HEK293 (cell line): ENCODE measurements around the gene MRPS11.

ENCODE experiments used
- CTCF ChIA-PET: fragments of 350-600 bp; formaldehyde crosslinking; extraction: SDS; loops from one replicate; lab custom pipeline; 2021; ENCODE audit warnings: antibody characterized with exemption; lab: Yijun Ruan, JAX
- POLR2A ChIA-PET: fragments of 300-600 bp; formaldehyde crosslinking; extraction: SDS; loops from one replicate; lab custom pipeline; 2020; ENCODE audit warnings: antibody characterized with exemption, inconsistent platforms; lab: Yijun Ruan, JAX
- H3K27ac ChIP-seq: fragments of 200-500 bp; sonication (Bioruptor generic); 2 replicates; pipeline ENCODE4 v1.5.1; 2014; ENCODE audit warnings: low read depth, low read length, control low read depth, inconsistent platforms; ENCODE audit errors: extremely low read depth
- H3K36me3 ChIP-seq, 2 experiments: fragments of 200-500 bp in 1 of 2; sonication (Bioruptor generic) in 1 of 2; 1 replicate in 1 of 2; 2 replicates in 1 of 2; pipeline ENCODE4 v1.5.1; 2014 to 2017; ENCODE audit warnings: inconsistent platforms in 2 of 2, low read length in 2 of 2; ENCODE audit not compliant: control insufficient read depth in 2 of 2, insufficient read depth in 1 of 2
- H3K4me1 ChIP-seq: fragments of 200-500 bp; sonication (Bioruptor generic); 2 replicates; pipeline ENCODE4 v1.5.1; 2014; ENCODE audit warnings: mild to moderate bottlenecking, low read length, inconsistent platforms; ENCODE audit not compliant: control insufficient read depth, insufficient read depth
- H3K4me3 ChIP-seq: 2 replicates; pipeline ENCODE4 v1.5.1; 2011; ENCODE audit warnings: low read depth, mild to moderate bottlenecking, control low read depth, low read length, moderate library complexity
- H3K9me3 ChIP-seq: fragments of 200-500 bp; sonication (Bioruptor generic); 2 replicates; pipeline ENCODE4 v1.5.1; 2014; ENCODE audit warnings: low read depth, low read length, inconsistent platforms; ENCODE audit not compliant: control insufficient read depth, insufficient read depth
- GLI2 ChIP-seq: fragments of 450-650 bp; formaldehyde crosslinking; IDR thresholded peaks from 2 replicates; pipeline ENCODE4; 2017; ENCODE audit warnings: missing biosample characterization, missing genetic modification characterization, low read depth, borderline replicate concordance
- MYNN ChIP-seq: fragments of 450-650 bp; formaldehyde crosslinking; IDR thresholded peaks from 2 replicates; pipeline ENCODE4 v1.5.1; 2016; ENCODE audit warnings: missing biosample characterization, missing genetic modification characterization, borderline replicate concordance
- OVOL3 ChIP-seq: fragments of 450-650 bp; formaldehyde crosslinking; IDR thresholded peaks from 2 replicates; pipeline ENCODE4 v1.5.1; 2016; ENCODE audit warnings: missing biosample characterization, missing genetic modification characterization
- REPIN1 ChIP-seq: fragments of 450-650 bp; formaldehyde crosslinking; IDR thresholded peaks from 2 replicates; pipeline ENCODE4 v1.5.1; 2017; ENCODE audit warnings: missing biosample characterization, missing genetic modification characterization, low read depth
- SCRT2 ChIP-seq: fragments of 450-650 bp; formaldehyde crosslinking; IDR thresholded peaks from 2 replicates; pipeline ENCODE4 v1.5.1; 2016; ENCODE audit warnings: missing biosample characterization, missing genetic modification characterization
- ZBTB7A ChIP-seq: fragments of 450-650 bp; formaldehyde crosslinking; IDR thresholded peaks from 2 replicates; pipeline ENCODE4 v1.5.1; 2016; ENCODE audit warnings: low read depth, missing biosample characterization, missing genetic modification characterization
- ZEB2 ChIP-seq: fragments of 450-650 bp; formaldehyde crosslinking; IDR thresholded peaks from 2 replicates; pipeline ENCODE4 v1.5.1; 2016; ENCODE audit warnings: missing biosample characterization, missing genetic modification characterization
- ZNF221 ChIP-seq: fragments of 450-650 bp; formaldehyde crosslinking; IDR thresholded peaks from 2 replicates; pipeline ENCODE4 v1.5.1; 2017; ENCODE audit warnings: missing biosample characterization, missing genetic modification characterization, borderline replicate concordance
- ZNF23 ChIP-seq: fragments of 450-650 bp; formaldehyde crosslinking; IDR thresholded peaks from 2 replicates; pipeline ENCODE4 v1.5.1; 2016; ENCODE audit warnings: missing biosample characterization, missing genetic modification characterization, borderline replicate concordance
- ZNF248 ChIP-seq: fragments of 450-650 bp; formaldehyde crosslinking; IDR thresholded peaks from 2 replicates; pipeline ENCODE4 v1.5.1; 2017; ENCODE audit warnings: missing biosample characterization, missing genetic modification characterization
- ZNF423 ChIP-seq: fragments of 450-650 bp; formaldehyde crosslinking; IDR thresholded peaks from 2 replicates; pipeline ENCODE4 v1.5.1; 2016; ENCODE audit warnings: missing biosample characterization, missing genetic modification characterization
- ZNF521 ChIP-seq: fragments of 450-650 bp; formaldehyde crosslinking; IDR thresholded peaks from 2 replicates; pipeline ENCODE4 v1.5.1; 2017; ENCODE audit warnings: missing biosample characterization, mild to moderate bottlenecking, missing genetic modification characterization
- ZNF529 ChIP-seq: fragments of 450-650 bp; formaldehyde crosslinking; IDR thresholded peaks from 2 replicates; pipeline ENCODE4 v1.5.1; 2017; ENCODE audit warnings: missing genetic modification characterization, missing biosample characterization; ENCODE audit not compliant: insufficient replicate concordance
- ZNF555 ChIP-seq: fragments of 450-650 bp; formaldehyde crosslinking; conservative IDR thresholded peaks from 2 replicates; pipeline ENCODE4 v1.5.1; 2017; ENCODE audit warnings: missing biosample characterization, mild to moderate bottlenecking, missing genetic modification characterization, inconsistent platforms
- ZNF677 ChIP-seq: fragments of 450-650 bp; IDR thresholded peaks from 2 replicates; pipeline ENCODE4 v1.5.0; 2018; ENCODE audit warnings: missing biosample characterization, mild to moderate bottlenecking, missing genetic modification characterization, moderate library complexity
- ZNF792 ChIP-seq: fragments of 450-650 bp; formaldehyde crosslinking; IDR thresholded peaks from 2 replicates; pipeline ENCODE4 v1.5.1; 2016; ENCODE audit warnings: missing biosample characterization, missing genetic modification characterization
- TF ChIP-seq, protein P1 (sequence below): fragments of 450-650 bp; formaldehyde crosslinking; IDR thresholded peaks from 2 replicates; pipeline ENCODE4 v1.5.1; 2016; ENCODE audit warnings: missing biosample characterization, missing genetic modification characterization
- TF ChIP-seq, protein P2 (sequence below): fragments of 450-650 bp; formaldehyde crosslinking; IDR thresholded peaks from 2 replicates; pipeline ENCODE4 v1.5.1; 2016; ENCODE audit warnings: missing biosample characterization, missing genetic modification characterization
- TF ChIP-seq, protein P3 (sequence below): fragments of 450-650 bp; formaldehyde crosslinking; IDR thresholded peaks from 2 replicates; pipeline ENCODE4; 2016; ENCODE audit warnings: missing biosample characterization, missing genetic modification characterization
- TF ChIP-seq, protein P4 (sequence below): fragments of 450-650 bp; formaldehyde crosslinking; IDR thresholded peaks from 2 replicates; pipeline ENCODE4 v1.5.1; 2016; ENCODE audit warnings: missing biosample characterization, missing genetic modification characterization

The MRPS11 gene

DNA sequence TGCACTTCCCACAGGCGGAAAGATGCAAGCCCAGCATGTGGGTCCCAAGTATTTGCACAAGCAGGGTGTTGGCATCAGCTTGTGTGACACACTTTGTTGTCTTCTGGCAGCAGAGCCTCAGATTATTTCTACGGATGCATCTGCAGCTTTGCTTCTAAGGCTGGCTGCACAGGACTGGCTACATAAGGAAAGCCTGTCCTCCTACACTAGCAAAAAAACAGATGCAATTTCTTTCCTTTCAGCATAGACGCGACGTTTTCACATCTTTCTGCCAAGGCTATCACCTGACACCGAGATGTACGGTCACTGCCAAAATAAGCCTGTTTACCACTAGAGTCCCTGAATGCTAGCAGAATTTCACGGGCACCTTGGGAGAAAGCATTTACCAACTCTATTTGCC lies 13.5 kb downstream of the MRPS11 start:
- Histone ChIP-seq H3K9me3 (no peaks in the 10 kb centered on the region), H3K4me1 (no peaks in the 10 kb centered on the region), H3K4me3 (no peak overlapping the region), H3K36me3 (peaks cover 9 to 35% of the 10 kb centered on the region in 2 experiments), H3K27ac (no peak overlapping the region)
- TF ChIP-seq ZNF221 (tag by site-specific recombination) (no peak), SCRT2 (tag by site-specific recombination) (no peak), ZNF521 (tag by site-specific recombination) (no peak), GLI2 (tag by site-specific recombination) (no peak), ZNF23 (tag by site-specific recombination) (no peak), ZNF248 (tag by site-specific recombination) (no peak), ZBTB7A (tag by site-specific recombination) (no peak), OVOL3 (no peak), ZNF423 (tag by site-specific recombination) (no peak), ZEB2 (tag by site-specific recombination) (no peak), REPIN1 (tag by site-specific recombination) (no peak), ZNF555 (no peak), ZNF792 (tag by site-specific recombination) (no peak), MYNN (tag by site-specific recombination) (no peak), ZNF677 (tag by site-specific recombination) (no peak), ZNF529 (tag by site-specific recombination) (no peak)
- TF ChIP-seq, protein P1, sequence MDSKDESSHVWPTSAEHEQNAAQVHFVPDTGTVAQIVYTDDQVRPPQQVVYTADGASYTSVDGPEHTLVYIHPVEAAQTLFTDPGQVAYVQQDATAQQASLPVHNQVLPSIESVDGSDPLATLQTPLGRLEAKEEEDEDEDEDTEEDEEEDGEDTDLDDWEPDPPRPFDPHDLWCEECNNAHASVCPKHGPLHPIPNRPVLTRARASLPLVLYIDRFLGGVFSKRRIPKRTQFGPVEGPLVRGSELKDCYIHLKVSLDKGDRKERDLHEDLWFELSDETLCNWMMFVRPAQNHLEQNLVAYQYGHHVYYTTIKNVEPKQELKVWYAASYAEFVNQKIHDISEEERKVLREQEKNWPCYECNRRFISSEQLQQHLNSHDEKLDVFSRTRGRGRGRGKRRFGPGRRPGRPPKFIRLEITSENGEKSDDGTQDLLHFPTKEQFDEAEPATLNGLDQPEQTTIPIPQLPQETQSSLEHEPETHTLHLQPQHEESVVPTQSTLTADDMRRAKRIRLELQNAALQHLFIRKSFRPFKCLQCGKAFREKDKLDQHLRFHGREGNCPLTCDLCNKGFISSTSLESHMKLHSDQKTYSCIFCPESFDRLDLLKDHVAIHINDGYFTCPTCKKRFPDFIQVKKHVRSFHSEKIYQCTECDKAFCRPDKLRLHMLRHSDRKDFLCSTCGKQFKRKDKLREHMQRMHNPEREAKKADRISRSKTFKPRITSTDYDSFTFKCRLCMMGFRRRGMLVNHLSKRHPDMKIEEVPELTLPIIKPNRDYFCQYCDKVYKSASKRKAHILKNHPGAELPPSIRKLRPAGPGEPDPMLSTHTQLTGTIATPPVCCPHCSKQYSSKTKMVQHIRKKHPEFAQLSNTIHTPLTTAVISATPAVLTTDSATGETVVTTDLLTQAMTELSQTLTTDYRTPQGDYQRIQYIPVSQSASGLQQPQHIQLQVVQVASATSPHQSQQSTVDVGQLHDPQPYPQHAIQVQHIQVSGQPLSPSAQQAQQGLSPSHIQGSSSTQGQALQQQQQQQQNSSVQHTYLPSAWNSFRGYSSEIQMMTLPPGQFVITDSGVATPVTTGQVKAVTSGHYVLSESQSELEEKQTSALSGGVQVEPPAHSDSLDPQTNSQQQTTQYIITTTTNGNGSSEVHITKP (tag by site-specific recombination) = no peak
- TF ChIP-seq, protein P2, sequence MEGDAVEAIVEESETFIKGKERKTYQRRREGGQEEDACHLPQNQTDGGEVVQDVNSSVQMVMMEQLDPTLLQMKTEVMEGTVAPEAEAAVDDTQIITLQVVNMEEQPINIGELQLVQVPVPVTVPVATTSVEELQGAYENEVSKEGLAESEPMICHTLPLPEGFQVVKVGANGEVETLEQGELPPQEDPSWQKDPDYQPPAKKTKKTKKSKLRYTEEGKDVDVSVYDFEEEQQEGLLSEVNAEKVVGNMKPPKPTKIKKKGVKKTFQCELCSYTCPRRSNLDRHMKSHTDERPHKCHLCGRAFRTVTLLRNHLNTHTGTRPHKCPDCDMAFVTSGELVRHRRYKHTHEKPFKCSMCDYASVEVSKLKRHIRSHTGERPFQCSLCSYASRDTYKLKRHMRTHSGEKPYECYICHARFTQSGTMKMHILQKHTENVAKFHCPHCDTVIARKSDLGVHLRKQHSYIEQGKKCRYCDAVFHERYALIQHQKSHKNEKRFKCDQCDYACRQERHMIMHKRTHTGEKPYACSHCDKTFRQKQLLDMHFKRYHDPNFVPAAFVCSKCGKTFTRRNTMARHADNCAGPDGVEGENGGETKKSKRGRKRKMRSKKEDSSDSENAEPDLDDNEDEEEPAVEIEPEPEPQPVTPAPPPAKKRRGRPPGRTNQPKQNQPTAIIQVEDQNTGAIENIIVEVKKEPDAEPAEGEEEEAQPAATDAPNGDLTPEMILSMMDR (tag by site-specific recombination) = no peak
- TF ChIP-seq, protein P3, sequence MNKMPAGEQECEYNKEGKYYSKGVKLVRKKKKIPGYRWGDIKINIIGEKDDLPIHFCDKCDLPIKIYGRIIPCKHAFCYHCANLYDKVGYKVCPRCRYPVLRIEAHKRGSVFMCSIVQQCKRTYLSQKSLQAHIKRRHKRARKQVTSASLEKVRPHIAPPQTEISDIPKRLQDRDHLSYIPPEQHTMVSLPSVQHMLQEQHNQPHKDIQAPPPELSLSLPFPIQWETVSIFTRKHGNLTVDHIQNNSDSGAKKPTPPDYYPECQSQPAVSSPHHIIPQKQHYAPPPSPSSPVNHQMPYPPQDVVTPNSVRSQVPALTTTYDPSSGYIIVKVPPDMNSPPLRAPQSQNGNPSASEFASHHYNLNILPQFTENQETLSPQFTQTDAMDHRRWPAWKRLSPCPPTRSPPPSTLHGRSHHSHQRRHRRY (tag by site-specific recombination) = no peak
- TF ChIP-seq, protein P4, sequence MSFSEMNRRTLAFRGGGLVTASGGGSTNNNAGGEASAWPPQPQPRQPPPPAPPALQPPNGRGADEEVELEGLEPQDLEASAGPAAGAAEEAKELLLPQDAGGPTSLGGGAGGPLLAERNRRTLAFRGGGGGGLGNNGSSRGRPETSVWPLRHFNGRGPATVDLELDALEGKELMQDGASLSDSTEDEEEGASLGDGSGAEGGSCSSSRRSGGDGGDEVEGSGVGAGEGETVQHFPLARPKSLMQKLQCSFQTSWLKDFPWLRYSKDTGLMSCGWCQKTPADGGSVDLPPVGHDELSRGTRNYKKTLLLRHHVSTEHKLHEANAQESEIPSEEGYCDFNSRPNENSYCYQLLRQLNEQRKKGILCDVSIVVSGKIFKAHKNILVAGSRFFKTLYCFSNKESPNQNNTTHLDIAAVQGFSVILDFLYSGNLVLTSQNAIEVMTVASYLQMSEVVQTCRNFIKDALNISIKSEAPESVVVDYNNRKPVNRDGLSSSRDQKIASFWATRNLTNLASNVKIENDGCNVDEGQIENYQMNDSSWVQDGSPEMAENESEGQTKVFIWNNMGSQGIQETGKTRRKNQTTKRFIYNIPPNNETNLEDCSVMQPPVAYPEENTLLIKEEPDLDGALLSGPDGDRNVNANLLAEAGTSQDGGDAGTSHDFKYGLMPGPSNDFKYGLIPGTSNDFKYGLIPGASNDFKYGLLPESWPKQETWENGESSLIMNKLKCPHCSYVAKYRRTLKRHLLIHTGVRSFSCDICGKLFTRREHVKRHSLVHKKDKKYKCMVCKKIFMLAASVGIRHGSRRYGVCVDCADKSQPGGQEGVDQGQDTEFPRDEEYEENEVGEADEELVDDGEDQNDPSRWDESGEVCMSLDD = no peak
- ChIA-PET POLR2A (no interaction called here), CTCF (no interaction called here)
